Colonic mucosa (tissue), 4 donors: ENCODE data around the gene ABHD5. TPM values are rescaled to one million over a fixed set of nuclear protein-coding genes. Genes with fewer than 3 reads are reported as not detected.
"Not testable (repeated sequence)": the region's sequence is repeated elsewhere in the genome, so short reads cannot be mapped to it uniquely, and the experiment has no call there.

Experiments
- DNase-seq: peaks from one replicate; pipeline ENCODE4 v3.0.0-alpha.2; 2020
- H3K27ac ChIP-seq: fragments of 200-600 bp; one replicate; pipeline ENCODE4 v1.8.0; 2021
- H3K27me3 ChIP-seq: fragments of 200-600 bp; one replicate; pipeline ENCODE4 v1.8.0; 2021
- H3K36me3 ChIP-seq: fragments of 200-600 bp; one replicate; pipeline ENCODE4 v1.8.0; 2021
- H3K4me1 ChIP-seq: fragments of 200-600 bp; one replicate; pipeline ENCODE4 v1.8.0; 2021; ENCODE audit warnings: mild to moderate bottlenecking
- H3K4me3 ChIP-seq: fragments of 200-600 bp; one replicate; pipeline ENCODE4 v1.8.0; 2021
- H3K9ac ChIP-seq, 2 donors: one replicate each; pipeline ENCODE4 v1.7.0; 2013; ENCODE audit warnings: control low read depth in 2 of 2, low read depth in 2 of 2, low read length in 2 of 2
- H3K9me3 ChIP-seq: fragments of 200-600 bp; one replicate; pipeline ENCODE4 v1.8.0; 2021
- CTCF ChIP-seq: fragments of 200-600 bp; IDR thresholded peaks from one replicate; pipeline ENCODE4 v1.8.0; 2022; ENCODE audit warnings: antibody characterized with exemption, mild to moderate bottlenecking
- intact Hi-C: fragments of 100-400 bp; cut with DNase I; formaldehyde crosslinking; loops from one replicate; pipeline ENCODE4 v1.14.1; 2022
- total RNA-seq, 2 donors: library from RNA; stranded (reverse); fragmentation: NEBNext Ultra II Directional in 1 of 2; extraction: Animal tissue kit (Norgen Biotek cat#: 25700) in 1 of 2; gene quantifications; one replicate each; pipeline ENCODE4 v1.2.1, GENCODE V29; 2021
- donor health status: healthy.
- donor health status: DM: no; HTN: no; CAD: no.
- donor health status: DM: no; HTN: no; CAD: no.

Gene ABHD5
- total RNA-seq, 2 donors from 2014 or later = 24.0 to 25.2 TPM

GRCh38 chr3:43670635-43671522 lies 19.9 kb upstream of the ABHD5 start:
- no peak for TF ChIP-seq CTCF
- no peaks in the 10 kb centered on the region for H3K4me1 ChIP-seq
- no peak for DNase-seq
- H3K9me3 ChIP-seq = no peaks in the 10 kb centered on the region
- no peaks in the 10 kb centered on the region for H3K36me3 ChIP-seq
- no peaks in the 10 kb centered on the region for H3K27me3 ChIP-seq
- intact Hi-C loops = no loop called here
- no peak overlapping the region for H3K27ac ChIP-seq
- H3K9ac ChIP-seq = no peak overlapping the region
- no peak overlapping the region for H3K4me3 ChIP-seq

DNA sequence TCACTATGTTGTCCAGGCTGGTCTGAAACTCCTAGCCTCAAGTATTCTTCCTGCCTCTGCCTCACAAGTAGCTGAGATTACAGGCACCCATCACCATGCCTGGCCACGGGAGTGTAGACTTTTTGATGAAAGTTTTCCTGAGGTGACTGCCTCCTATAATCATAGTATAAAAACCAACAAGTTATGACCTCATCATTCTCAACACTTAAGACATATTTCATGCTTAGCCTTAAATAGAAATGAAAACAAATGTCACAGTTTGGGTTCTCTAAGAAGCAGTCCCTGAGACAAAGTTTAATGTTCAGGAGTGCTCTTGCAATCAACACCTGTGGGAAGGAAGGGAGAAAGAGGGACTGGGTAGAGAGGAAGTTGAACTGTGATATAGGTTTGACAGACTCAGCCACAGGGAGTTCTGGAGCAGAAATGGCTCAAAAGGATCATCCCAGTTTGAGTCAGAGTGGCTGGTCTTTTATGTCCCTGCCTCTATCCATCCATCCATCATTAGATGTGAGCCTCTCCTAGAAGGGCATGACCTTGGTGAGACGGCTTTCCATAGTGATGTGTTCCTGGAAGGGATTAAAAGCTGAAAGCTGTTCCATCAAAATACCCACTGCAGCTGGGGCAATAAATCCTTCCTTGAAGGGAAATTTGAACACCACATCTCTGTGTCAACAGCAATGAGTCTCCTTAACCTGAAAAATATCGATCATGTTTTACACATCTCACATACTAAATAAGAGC lies 16.2 kb upstream of the ABHD5 start:
- H3K36me3 ChIP-seq = no peaks in the 10 kb centered on the region
- H3K27ac ChIP-seq = no peak overlapping the region
- H3K9me3 ChIP-seq = no peaks in the 10 kb centered on the region
- TF ChIP-seq CTCF = no peak
- DNase-seq = no peak
- intact Hi-C loops = no loop called here
- H3K4me1 ChIP-seq = no peaks in the 10 kb centered on the region
- no peak overlapping the region for H3K4me3 ChIP-seq
- H3K9ac ChIP-seq = no peak overlapping the region
- no peaks in the 10 kb centered on the region for H3K27me3 ChIP-seq

- H3K36me3 ChIP-seq = no peaks in the 10 kb centered on the region
- no peaks in the 10 kb centered on the region for H3K4me1 ChIP-seq
- H3K27me3 ChIP-seq = no peaks in the 10 kb centered on the region
- H3K4me3 ChIP-seq = no peak overlapping the region
- H3K9me3 ChIP-seq = no peaks in the 10 kb centered on the region
- no peak for DNase-seq
- no peak for TF ChIP-seq CTCF
- no peak overlapping the region for H3K27ac ChIP-seq
- intact Hi-C loops = no loop called here
- no peak overlapping the region for H3K9ac ChIP-seq
Measured at GRCh38 chr3:43675593-43675992, 15.1 kb upstream of the ABHD5 start.

DNA sequence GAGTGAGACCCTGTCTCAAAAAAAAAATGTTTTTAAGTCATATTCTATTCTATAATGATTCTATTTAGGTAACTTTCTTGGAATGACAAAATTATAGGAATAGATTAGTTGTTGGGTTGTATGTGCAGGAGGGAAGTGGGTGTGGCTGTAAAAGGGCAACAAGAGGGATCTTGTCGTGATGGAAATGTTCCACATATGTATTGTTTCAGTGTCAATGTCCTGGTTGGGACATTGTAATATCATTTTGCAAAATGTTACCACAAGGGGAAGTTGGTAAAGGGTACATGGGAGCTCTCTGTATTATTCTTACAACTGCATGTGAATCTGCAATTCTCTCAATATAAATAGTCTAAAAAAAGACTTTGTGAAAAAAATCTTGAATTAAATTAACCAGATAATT lies 14.3 kb upstream of the ABHD5 start:
- no peak overlapping the region for H3K9ac ChIP-seq
- no peak for TF ChIP-seq CTCF
- no peaks in the 10 kb centered on the region for H3K9me3 ChIP-seq
- H3K4me1 ChIP-seq = no peaks in the 10 kb centered on the region
- intact Hi-C loops = no loop called here
- H3K27ac ChIP-seq = no peak overlapping the region
- DNase-seq = no peak
- no peaks in the 10 kb centered on the region for H3K27me3 ChIP-seq
- H3K4me3 ChIP-seq = no peak overlapping the region
- no peaks in the 10 kb centered on the region for H3K36me3 ChIP-seq

- H3K27me3 ChIP-seq, H3K27ac ChIP-seq, H3K9me3 ChIP-seq, DNase-seq, intact Hi-C loops, H3K36me3 ChIP-seq, H3K9ac ChIP-seq, H3K4me3 ChIP-seq, H3K4me1 ChIP-seq: not testable (repeated sequence)
Measured at GRCh38 chr3:43678375-43678774, 12.4 kb upstream of the ABHD5 start.

DNA sequence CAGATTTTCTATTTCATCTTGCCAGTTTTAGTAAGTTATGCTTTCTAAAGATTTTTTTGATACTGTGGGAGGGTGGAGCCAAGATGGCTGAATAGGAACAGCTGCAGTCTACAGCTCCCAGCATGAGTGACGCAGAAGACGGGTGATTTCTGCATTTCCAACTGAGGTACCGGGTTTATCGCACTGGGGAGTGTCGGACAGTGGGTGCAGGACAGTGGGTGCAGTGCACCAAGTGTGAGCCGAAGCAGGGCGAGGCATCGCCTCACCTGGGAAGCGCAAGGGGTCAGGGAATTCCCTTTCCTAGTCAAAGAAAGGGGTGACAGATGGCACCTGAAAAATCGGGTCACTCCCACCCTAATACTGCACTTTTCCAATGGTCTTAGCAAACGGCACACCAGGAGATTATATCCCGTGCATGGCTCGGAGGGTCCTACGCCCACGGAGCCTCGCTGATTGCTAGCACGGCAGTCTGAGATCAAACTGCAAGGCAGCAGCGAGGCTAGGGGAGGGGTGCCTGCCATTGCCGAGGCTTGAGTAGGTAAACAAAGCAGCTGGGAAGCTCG lies 11.8 kb upstream of the ABHD5 start:
- H3K36me3 ChIP-seq, H3K9me3 ChIP-seq, intact Hi-C loops, DNase-seq, H3K4me1 ChIP-seq, H3K27ac ChIP-seq, H3K27me3 ChIP-seq, H3K9ac ChIP-seq, H3K4me3 ChIP-seq: not testable (repeated sequence)

- H3K27ac ChIP-seq, H3K4me3 ChIP-seq, H3K9me3 ChIP-seq, DNase-seq, H3K4me1 ChIP-seq, H3K36me3 ChIP-seq, H3K9ac ChIP-seq, H3K27me3 ChIP-seq, intact Hi-C loops: not testable (repeated sequence)
Measured at GRCh38 chr3:43680857-43681256, 9.9 kb upstream of the ABHD5 start.
